ENCODE data around the gene BAHCC1.

GRCh38 chr17:81449351-81449750, 54.1 kb downstream of the BAHCC1 start:
- no peak for TF ChIP-seq POU6F1 (CRISPR knock-in tag; IDR thresholded peaks at IDR 0.05; ENCODE audit: borderline replicate concordance, low read depth)
- no peak for TF ChIP-seq ARNTL (CRISPR knock-in tag; IDR thresholded peaks at IDR 0.05; ENCODE audit: borderline replicate concordance, low read depth)
- no peak for TF ChIP-seq SNAI2 (CRISPR knock-in tag; IDR thresholded peaks at IDR 0.05)

Data from SK-N-SH treated with all-trans-retinoic acid at 6 μM for 48 hours (cell line).